Thoracic aorta (tissue), 2 donors: Measurements from ENCODE around the gene ZNF580. TPM values are rescaled to one million over a fixed set of nuclear protein-coding genes. Genes with fewer than 3 reads are reported as not detected.

Experiments used
- ATAC-seq: fragments of 150-250 bp; one replicate; pipeline ENCODE4 v1.8.0; 2017; ENCODE audit warnings: low read depth; ENCODE audit not compliant: insufficient number of reproducible peaks, low FRiP score
- DNase-seq: peaks from one replicate; pipeline ENCODE4 v3.0.0-alpha.2; 2020; ENCODE audit warnings: low spot score
- H3K27ac ChIP-seq, 2 donors: fragments of 200-600 bp; sonication (generic); 1 replicate in 1 of 2; 2 replicates in 1 of 2; pipeline ENCODE4 v1.5.1; 2016; ENCODE audit warnings: mild to moderate bottlenecking in 2 of 2, moderate library complexity in 2 of 2
- H3K27me3 ChIP-seq: fragments of 200-600 bp; sonication (generic); replicated peaks from 2 replicates; pipeline ENCODE4 v1.6.0; 2016; ENCODE audit warnings: mild to moderate bottlenecking; ENCODE audit not compliant: insufficient read depth
- H3K36me3 ChIP-seq: fragments of 200-600 bp; sonication (generic); one replicate; pipeline ENCODE4 v1.5.1; 2016
- H3K4me1 ChIP-seq, 2 donors: fragments of 200-600 bp; sonication (generic); 1 replicate in 1 of 2; 2 replicates in 1 of 2; pipeline versions ENCODE4 v1.5.1 to v1.6.0; 2016; ENCODE audit warnings: low read depth in 2 of 2, mild to moderate bottlenecking in 1 of 2; ENCODE audit not compliant: control insufficient read depth in 1 of 2
- H3K4me3 ChIP-seq: fragments of 200-600 bp; sonication (generic); 2 replicates; pipeline ENCODE4 v1.5.1; 2016; ENCODE audit warnings: mild to moderate bottlenecking
- H3K9me3 ChIP-seq: fragments of 200-600 bp; sonication (generic); 2 replicates; pipeline ENCODE4 v1.5.1; 2016
- total RNA-seq, 2 donors: library from RNA; depleted of rRNA; stranded (reverse); fragments of >200 nt; gene quantifications; one replicate each; pipeline versions ENCODE4 v1.1.0 to v1.2.3, GENCODE V29; 2016
- TF ChIP-seq, protein P1 (sequence below): fragments of 200-600 bp; sonication (generic); IDR thresholded peaks from one replicate; pipeline ENCODE4 v1.5.1; 2019; ENCODE audit warnings: antibody characterized with exemption

The ZNF580 gene
- total RNA-seq, 2 donors from 2014 or later = 46.0 to 65.5 TPM

DNA sequence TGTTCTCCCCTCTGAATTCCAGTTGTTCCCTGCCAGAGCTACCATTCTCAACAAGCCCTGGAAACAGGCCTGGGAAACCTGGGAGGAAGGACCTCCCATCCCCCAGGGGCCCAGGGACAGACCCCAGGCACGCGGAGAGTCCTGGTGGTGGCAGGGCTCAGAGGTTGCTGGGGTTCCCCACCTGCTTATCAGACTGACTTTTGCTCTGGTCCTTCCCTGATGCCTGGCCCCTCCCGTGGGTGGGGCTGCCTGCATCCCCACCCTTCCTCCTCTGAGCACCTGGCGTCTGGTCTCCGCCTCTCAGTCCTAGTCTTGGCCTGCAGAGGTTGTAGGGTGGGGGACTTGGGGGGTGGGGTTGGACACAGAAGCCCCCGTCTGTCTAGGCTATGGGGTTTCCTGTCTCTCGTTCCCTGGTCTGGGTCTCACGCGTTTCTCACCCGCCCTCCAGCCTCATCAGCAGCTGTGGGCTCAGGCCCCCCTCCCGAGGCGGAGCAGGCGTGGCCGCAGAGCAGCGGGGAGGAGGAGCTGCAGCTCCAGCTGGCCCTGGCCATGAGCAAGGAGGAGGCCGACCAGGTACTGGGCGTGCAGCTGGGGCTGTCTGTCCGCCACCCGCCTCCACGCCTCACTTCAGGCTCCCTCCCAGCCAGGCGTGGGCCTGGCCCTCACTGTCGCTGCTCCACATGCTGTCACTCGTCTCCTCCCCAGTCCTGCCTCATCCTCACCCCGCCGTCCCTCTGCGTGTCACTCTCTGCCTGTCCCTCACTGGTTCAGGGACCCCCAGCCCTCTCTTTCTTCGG, 47.8 kb downstream of the ZNF580 start:
- no peak for ATAC-seq
- DNase-seq = no peak
- H3K36me3 ChIP-seq = peaks cover 61% of the 10 kb centered on the region
- H3K27ac ChIP-seq = no peak overlapping the region
- H3K27me3 ChIP-seq = no peaks in the 10 kb centered on the region
- TF ChIP-seq, protein P1, sequence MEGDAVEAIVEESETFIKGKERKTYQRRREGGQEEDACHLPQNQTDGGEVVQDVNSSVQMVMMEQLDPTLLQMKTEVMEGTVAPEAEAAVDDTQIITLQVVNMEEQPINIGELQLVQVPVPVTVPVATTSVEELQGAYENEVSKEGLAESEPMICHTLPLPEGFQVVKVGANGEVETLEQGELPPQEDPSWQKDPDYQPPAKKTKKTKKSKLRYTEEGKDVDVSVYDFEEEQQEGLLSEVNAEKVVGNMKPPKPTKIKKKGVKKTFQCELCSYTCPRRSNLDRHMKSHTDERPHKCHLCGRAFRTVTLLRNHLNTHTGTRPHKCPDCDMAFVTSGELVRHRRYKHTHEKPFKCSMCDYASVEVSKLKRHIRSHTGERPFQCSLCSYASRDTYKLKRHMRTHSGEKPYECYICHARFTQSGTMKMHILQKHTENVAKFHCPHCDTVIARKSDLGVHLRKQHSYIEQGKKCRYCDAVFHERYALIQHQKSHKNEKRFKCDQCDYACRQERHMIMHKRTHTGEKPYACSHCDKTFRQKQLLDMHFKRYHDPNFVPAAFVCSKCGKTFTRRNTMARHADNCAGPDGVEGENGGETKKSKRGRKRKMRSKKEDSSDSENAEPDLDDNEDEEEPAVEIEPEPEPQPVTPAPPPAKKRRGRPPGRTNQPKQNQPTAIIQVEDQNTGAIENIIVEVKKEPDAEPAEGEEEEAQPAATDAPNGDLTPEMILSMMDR = no peak
- no peak overlapping the region for H3K4me3 ChIP-seq
- no peaks in the 10 kb centered on the region for H3K9me3 ChIP-seq
- H3K4me1 ChIP-seq = no peaks in the 10 kb centered on the region

DNA sequence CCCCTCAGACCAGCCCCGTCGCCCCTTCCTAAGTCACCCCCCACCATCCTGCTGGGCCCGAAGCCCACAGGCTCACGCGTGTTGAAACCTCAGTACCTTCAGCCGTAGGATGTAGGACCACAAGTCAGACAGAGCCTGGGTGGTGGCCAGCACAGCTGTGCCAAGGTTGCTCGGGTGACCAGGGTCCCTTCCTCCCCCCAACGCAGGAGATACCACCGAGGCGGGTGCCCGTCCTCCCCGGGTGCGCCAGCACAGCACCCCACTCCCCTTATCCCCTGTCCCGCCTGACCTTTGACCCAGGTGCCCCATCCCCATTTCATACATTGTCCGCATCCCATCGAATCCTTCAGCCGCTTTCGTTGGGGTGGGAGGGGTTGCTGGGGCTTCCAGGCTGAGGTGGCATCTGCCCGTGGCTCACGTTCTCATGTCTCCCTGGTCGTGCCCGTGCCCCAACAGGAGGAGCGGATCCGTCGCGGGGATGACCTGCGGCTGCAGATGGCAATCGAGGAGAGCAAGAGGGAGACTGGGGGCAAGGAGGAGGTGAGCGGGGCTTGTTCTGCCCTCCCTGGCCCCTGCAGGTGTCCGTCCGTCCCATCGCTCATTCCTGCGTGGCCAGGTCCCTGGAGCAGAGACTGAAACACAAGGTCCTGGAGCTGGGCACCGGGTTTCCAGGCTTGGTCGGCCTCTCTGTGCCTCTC, 48.8 kb downstream of the ZNF580 start:
- TF ChIP-seq, protein P1 = no peak
- H3K9me3 ChIP-seq = no peaks in the 10 kb centered on the region
- H3K4me1 ChIP-seq = no peaks in the 10 kb centered on the region
- H3K27ac ChIP-seq = no peak overlapping the region
- no peaks in the 10 kb centered on the region for H3K27me3 ChIP-seq
- peaks cover 68% of the 10 kb centered on the region for H3K36me3 ChIP-seq
- no peak for ATAC-seq
- H3K4me3 ChIP-seq = no peak overlapping the region
- no peak for DNase-seq

DNA sequence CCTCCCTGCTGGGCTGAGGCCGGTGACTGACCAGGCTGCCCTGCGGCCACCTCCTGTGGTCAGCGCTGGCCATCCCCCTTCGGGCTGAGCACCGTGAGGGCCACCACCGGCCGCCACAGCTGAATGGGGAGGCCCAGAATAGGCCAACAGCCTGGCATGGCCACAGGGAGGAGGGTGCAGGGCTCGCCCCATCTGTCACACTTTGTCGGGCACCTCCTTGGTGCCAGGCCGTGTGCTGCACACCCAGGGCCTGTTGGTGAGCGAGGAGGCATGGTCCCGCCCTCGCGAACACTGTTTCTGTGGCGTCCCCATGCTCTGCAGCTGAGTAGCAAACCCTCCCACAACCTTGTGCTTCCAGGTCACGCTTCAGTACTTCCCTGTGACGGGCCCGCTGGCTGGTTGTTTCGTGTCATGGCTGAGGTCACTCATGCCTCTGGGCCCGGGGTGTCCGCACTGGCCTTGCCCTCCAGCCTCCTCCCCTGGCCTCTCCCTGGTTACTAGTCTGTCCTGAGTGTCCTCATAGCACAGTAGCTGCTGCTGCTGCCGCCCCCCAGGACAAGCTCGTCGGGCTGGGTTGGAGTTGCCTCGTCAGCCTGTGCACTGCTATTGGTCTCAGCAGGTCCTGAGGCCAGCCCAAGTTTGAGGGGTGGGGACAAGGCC, 49.4 kb downstream of the ZNF580 start:
- ATAC-seq = no peak
- Histone ChIP-seq H3K4me1 (no peaks in the 10 kb centered on the region), H3K36me3 (peaks cover 73% of the 10 kb centered on the region)

DNA sequence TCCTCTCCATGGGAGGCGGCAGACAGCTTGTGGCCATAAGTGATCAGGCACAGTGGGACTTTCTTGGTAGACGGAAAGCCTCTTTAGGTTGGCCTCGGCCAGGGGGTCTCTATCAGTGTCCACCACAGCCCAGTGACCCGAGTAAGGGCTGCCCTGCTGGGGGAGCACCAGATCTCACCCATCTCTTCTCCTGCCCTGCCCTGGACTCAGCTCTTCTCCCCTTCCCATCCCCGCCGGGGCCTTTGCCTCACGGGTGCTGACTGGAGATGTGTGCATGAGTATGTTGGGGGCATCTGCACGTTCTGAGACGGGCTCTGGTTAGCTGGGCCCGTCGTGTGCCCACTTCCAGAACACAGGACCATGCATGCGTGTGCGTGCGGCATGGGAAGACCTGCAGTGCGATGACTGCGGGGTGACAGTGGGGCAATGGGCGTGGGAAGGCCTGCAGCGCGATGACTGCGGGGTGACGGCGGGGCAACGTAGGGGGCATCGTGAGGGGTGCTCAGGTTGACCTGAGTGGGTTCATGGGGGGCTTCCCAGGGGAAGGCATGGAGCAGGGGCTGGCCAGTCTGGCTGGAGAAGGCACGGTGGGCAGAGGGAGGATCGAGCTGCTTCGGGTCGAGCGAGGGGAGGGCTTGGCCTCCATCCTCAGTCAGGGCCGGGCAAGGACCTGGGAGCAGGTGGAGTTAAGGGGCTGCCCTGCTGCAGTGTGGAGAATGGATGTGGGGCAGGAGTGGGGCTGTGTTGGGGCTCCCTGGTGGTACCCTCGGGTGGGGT, 50.2 kb downstream of the ZNF580 start:
- DNase-seq (no peak), ATAC-seq (no peak)
- H3K4me3 ChIP-seq = no peak overlapping the region
- TF ChIP-seq, protein P1 = no peak
- H3K36me3 ChIP-seq = peaks cover 73% of the 10 kb centered on the region
- H3K27ac ChIP-seq = no peak overlapping the region
- no peaks in the 10 kb centered on the region for H3K9me3 ChIP-seq
- H3K27me3 ChIP-seq = no peaks in the 10 kb centered on the region
- H3K4me1 ChIP-seq = no peaks in the 10 kb centered on the region

More for the DNA sequence above, 49.4 kb downstream of the ZNF580 start:
- Histone ChIP-seq H3K27ac (no peak overlapping the region), H3K4me3 (no peak overlapping the region), H3K27me3 (no peaks in the 10 kb centered on the region), H3K9me3 (no peaks in the 10 kb centered on the region)
- TF ChIP-seq, protein P1 = no peak
- DNase-seq = no peak
